Upper lobe of left lung (tissue), 6 donors: ENCODE results near the gene TXNRD1. TPM values are rescaled to one million over a fixed set of nuclear protein-coding genes. Genes with fewer than 3 reads are reported as not detected.

Experiments used
- ATAC-seq, 2 donors: fragments of 200-7000 bp; cut with Tn5 transposase; one replicate each; pipeline ENCODE4 v1.9.1; 2022; ENCODE audit warnings: mild to moderate bottlenecking in 2 of 2, moderate library complexity in 2 of 2; ENCODE audit not compliant: low FRiP score in 2 of 2
- DNase-seq, 2 donors: peaks; one replicate each; pipeline ENCODE4 v3.0.0-alpha.2; 2019 to 2020
- H3K27ac ChIP-seq, 4 donors: fragments of 200-600 bp; sonication (generic); one replicate each; pipeline ENCODE4 v1.5.1; 2016 to 2019
- H3K27me3 ChIP-seq, 4 donors: fragments of 200-600 bp; sonication (generic); one replicate each; pipeline ENCODE4 v1.5.1; 2017 to 2019
- H3K36me3 ChIP-seq, 4 donors: fragments of 200-600 bp; sonication (generic); one replicate each; pipeline ENCODE4 v1.5.1; 2016 to 2019
- H3K4me1 ChIP-seq, 4 donors: fragments of 200-600 bp; sonication (generic); one replicate each; pipeline ENCODE4 v1.5.1; 2018 to 2019
- H3K4me3 ChIP-seq, 4 donors: fragments of 200-600 bp; sonication (generic); one replicate each; pipeline ENCODE4 v1.5.1; 2017 to 2019; ENCODE audit warnings: mild to moderate bottlenecking in 2 of 4, moderate library complexity in 1 of 4
- H3K9me3 ChIP-seq, 4 donors: fragments of 200-600 bp; sonication (generic); one replicate each; pipeline ENCODE4 v1.5.1; 2018 to 2019
- CTCF ChIP-seq, 6 experiments: fragments of 450-650 bp in 4 of 6; fragments of 200-600 bp in 2 of 6; sonication (generic) in 2 of 6; IDR thresholded peaks; one replicate each; pipeline ENCODE4 v1.5.1; 2016 to 2019; ENCODE audit warnings: antibody characterized with exemption in 6 of 6
- EP300 ChIP-seq, 4 donors: sonication (generic); formaldehyde crosslinking; IDR thresholded peaks; one replicate each; pipeline ENCODE4 v1.5.1; 2017; ENCODE audit warnings: antibody characterized with exemption in 4 of 4, control low read depth in 2 of 4
- POLR2A ChIP-seq, 4 donors: fragments of 450-650 bp; IDR thresholded peaks; one replicate each; pipeline ENCODE4 v1.5.1; 2016 to 2017; ENCODE audit warnings: antibody characterized with exemption in 4 of 4, mild to moderate bottlenecking in 2 of 4
- POLR2AphosphoS5 ChIP-seq, 2 donors: sonication (generic); formaldehyde crosslinking; IDR thresholded peaks; one replicate each; pipeline ENCODE4 v1.5.1; 2017; ENCODE audit warnings: antibody characterized with exemption in 2 of 2
- WGBS, 2 donors: methylation state at CpG; one replicate each; pipeline ENCODE4 v1.1.5; 2017 to 2018; 5-methylcytosine and 5-hydroxymethylcytosine counted together
- total RNA-seq, 6 donors: library from RNA; depleted of rRNA in 4 of 6; stranded (reverse); fragments of >200 nt in 4 of 6; gene quantifications; one replicate each; pipeline versions ENCODE4 v1.1.0 to v1.2.1, GENCODE V29; 2016 to 2021
- donor health status: DM: no; HTN: no; CAD: no; lungs with moderate emphysema.
- donor health status: DM: no; HTN: yes; CAD: no; lungs with severe emphysema.

Gene TXNRD1
- total RNA-seq, 6 donors from 2014 or later, result 124 to 381 (median 162) TPM

- 95% methylated on average over 11 of the region's 11 CpGs for WGBS, 2 donors
- DNase-seq (no peak), ATAC-seq (no peak)
Observed at GRCh38 chr12:104273503-104273902, 57.9 kb downstream of the TXNRD1 start.

GRCh38 chr12:104274811-104275210, 59.2 kb downstream of the TXNRD1 start:
- WGBS, 2 donors, result 77 to 85% methylated on average over 4 of the region's 4 CpGs
- ATAC-seq, result no peak

More at GRCh38 chr12:104273503-104273902, 57.9 kb downstream of the TXNRD1 start:
- Histone ChIP-seq H3K27me3 (no peaks in the 10 kb centered on the region), H3K4me3 (no peak overlapping the region), H3K4me1 (peaks cover 0 to 19% (median 4%) of the 10 kb centered on the region in 4 donors), H3K27ac (no peak overlapping the region), H3K9me3 (no peaks in the 10 kb centered on the region), H3K36me3 (no peaks in the 10 kb centered on the region)
- TF ChIP-seq POLR2A (IDR thresholded peaks at IDR 0.05), result no peak
- TF ChIP-seq CTCF (IDR thresholded peaks at IDR 0.05), result no peak
- no peak for TF ChIP-seq EP300 (IDR thresholded peaks at IDR 0.05)
- TF ChIP-seq POLR2AphosphoS5 (IDR thresholded peaks at IDR 0.05), result no peak

GRCh38 chr12:104275689-104276088, 60.1 kb downstream of the TXNRD1 start:
- Histone ChIP-seq H3K4me3 (peak overlapping the region in 3 of 4 donors; percentile 17 to 28 (median 25)), H3K4me1 (peaks cover 0 to 19% (median 6%) of the 10 kb centered on the region in 4 donors), H3K27me3 (no peaks in the 10 kb centered on the region), H3K27ac (peak overlapping the region; percentile 48 to 77 (median 70)), H3K36me3 (no peaks in the 10 kb centered on the region), H3K9me3 (no peaks in the 10 kb centered on the region)
- WGBS, 2 donors, result 45 to 64% methylated on average over 5 of the region's 5 CpGs
- no peak for DNase-seq
- TF ChIP-seq EP300 (IDR thresholded peaks at IDR 0.05) (no peak), POLR2A (IDR thresholded peaks at IDR 0.05) (no peak), POLR2AphosphoS5 (IDR thresholded peaks at IDR 0.05) (no peak), CTCF (IDR thresholded peaks at IDR 0.05) (no peak)
- no peak for ATAC-seq

More at GRCh38 chr12:104274811-104275210, 59.2 kb downstream of the TXNRD1 start:
- Histone ChIP-seq H3K27me3 (no peaks in the 10 kb centered on the region), H3K9me3 (no peaks in the 10 kb centered on the region), H3K27ac (no peak overlapping the region), H3K36me3 (no peaks in the 10 kb centered on the region), H3K4me3 (no peak overlapping the region), H3K4me1 (peaks cover 0 to 19% (median 4%) of the 10 kb centered on the region in 4 donors)
- TF ChIP-seq CTCF (IDR thresholded peaks at IDR 0.05), result no peak
- TF ChIP-seq POLR2A (IDR thresholded peaks at IDR 0.05), result no peak
- TF ChIP-seq POLR2AphosphoS5 (IDR thresholded peaks at IDR 0.05), result no peak
- TF ChIP-seq EP300 (IDR thresholded peaks at IDR 0.05), result no peak
- DNase-seq, result no peak

- Histone ChIP-seq H3K9me3 (no peaks in the 10 kb centered on the region), H3K4me1 (peaks cover 0 to 19% (median 6%) of the 10 kb centered on the region in 4 donors), H3K36me3 (no peaks in the 10 kb centered on the region), H3K27me3 (no peaks in the 10 kb centered on the region), H3K4me3 (peak overlapping the region in 3 of 4 donors; percentile 17 to 28 (median 25)), H3K27ac (peak overlapping the region; percentile 48 to 77 (median 70))
- DNase-seq (peak in 1 of 2 donors; percentile 75), ATAC-seq (peak; percentile 67 to 90)
- 56 to 67% methylated on average over 8 of the region's 8 CpGs for WGBS, 2 donors
- TF ChIP-seq EP300 (IDR thresholded peaks at IDR 0.05) (peak in 3 of 4 donors; percentile 65 to 89 (median 66)), POLR2A (IDR thresholded peaks at IDR 0.05) (no peak), POLR2AphosphoS5 (IDR thresholded peaks at IDR 0.05) (peak; percentile 54 to 73)
Observed at GRCh38 chr12:104276273-104277131, 60.9 kb downstream of the TXNRD1 start.

GRCh38 chr12:104279164-104279563, 63.6 kb downstream of the TXNRD1 start:
- ATAC-seq, result no peak
- Histone ChIP-seq H3K4me3 (no peak overlapping the region), H3K27me3 (no peaks in the 10 kb centered on the region), H3K4me1 (peaks cover 0 to 19% (median 6%) of the 10 kb centered on the region in 4 donors), H3K9me3 (no peaks in the 10 kb centered on the region), H3K36me3 (no peaks in the 10 kb centered on the region), H3K27ac (no peak overlapping the region)
- DNase-seq, result no peak
- no peak for TF ChIP-seq POLR2AphosphoS5 (IDR thresholded peaks at IDR 0.05)
- no peak for TF ChIP-seq POLR2A (IDR thresholded peaks at IDR 0.05)
- no peak for TF ChIP-seq CTCF (IDR thresholded peaks at IDR 0.05)
- no peak for TF ChIP-seq EP300 (IDR thresholded peaks at IDR 0.05)
